ENCODE measurements around the gene TPRN.
A peak's percentile ranks its signal among the peaks of the same experiment; 100 is the strongest.

The TPRN gene

DNA sequence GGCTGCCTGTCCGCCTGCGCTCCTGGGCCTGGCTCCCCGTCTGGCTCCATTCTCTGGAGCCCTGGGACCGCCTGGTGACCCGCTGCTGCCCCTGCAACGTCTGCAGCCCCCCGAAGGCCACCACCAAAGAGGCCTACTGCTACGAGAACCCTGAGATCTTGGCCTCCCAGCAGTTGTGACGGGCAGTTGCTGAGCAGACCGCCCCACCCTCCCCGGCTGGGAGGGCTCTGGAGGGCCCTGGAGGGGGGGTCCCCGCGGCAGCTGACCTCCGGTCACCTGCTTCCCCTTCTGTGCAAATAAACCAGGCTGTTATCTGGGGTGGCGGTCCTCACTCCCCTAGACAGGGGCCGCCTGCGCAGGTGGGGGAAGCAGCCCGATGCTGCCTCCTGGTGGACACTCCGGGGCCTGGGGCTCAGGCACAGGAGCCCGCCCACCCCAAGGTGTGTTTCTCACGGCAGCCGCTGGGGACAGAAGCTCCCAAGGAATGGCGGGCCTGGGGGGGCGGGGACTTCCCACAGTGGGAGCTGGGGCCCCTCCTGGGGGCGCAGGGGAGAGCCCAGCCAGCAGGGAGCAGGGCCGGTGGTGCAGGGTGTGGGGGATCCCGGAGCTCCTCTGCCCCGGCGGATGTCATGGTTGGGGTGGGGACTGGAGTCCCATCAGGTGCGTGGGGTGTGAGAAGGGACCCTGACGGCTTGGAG is 35.8 kb upstream of the TPRN start:
- peak; percentile 44 for DNase-seq (ENCODE audit: low read depth)

DNA sequence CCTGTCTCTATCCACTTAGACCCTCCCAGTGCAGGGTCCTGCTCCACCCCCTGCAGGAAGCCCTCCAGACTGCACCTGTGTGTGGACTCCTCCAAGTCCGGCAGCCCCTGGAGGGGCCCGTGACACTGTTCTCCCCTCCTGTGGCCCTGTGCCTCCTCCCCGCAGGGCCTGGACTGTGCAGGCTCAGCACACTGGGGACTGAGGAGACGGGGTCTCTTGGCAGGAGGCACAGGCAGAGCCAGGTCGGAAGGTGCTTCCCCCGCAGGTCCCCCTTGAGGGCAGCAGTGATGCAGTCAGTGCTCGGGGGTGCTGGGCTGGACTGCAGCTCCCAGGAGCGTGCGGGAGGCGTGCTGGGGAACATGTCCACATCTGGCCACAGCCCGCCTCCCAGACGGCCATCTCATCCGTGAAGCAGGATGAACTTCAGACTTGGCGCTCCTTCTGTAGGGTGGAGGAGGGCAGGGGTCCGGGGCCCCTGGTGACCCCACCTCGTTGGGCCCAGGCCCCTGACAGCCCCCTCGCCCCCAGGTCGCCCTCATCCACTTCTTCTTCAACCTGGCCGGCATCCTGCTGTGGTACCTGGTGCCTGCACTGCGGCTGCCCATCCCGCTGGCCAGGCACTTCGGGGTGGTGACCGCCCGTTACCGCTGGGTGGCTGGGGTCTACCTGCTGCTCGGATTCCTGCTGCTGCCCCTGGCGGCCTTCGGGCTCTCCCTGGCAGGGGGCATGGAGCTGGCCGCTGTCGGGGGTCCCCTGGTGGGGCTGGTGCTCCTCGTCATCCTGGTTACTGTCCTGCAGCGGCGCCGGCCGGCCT is 35.1 kb upstream of the TPRN start:
- no peak for DNase-seq (ENCODE audit: low read depth)

DNA sequence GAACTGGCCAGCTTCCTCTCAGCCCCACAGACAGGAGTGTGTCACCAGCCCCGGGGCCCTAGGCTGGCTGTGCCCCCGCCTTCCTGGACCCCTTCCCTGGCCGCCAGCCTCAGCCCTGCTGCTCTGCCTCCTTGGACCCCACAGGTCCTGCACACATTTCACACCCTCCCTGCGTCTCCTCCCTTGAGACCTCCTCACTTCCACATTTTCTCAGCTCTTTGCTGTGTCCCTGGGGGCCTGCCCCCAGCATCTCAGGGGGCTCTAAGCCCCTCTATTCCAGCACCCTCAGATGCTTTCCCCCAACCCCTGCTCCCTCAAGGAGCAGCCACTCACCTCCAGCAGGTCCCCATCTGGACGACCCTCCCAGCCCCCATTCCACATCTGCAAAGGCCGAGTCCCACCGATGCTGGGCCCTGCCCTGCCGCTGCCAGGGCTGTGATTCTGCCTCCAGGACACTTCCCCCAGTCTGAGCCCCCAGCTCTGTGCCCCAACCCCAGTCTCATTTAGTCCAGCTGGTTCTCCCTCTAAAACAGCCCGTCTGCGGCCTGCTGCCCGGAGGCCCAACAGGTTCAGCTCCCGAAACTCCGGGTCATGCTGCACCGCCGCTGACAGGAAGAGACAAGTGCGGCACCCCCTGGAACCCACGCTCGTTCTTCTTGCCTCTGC is 34.4 kb upstream of the TPRN start:
- no peak for DNase-seq (ENCODE audit: low read depth)

DNA sequence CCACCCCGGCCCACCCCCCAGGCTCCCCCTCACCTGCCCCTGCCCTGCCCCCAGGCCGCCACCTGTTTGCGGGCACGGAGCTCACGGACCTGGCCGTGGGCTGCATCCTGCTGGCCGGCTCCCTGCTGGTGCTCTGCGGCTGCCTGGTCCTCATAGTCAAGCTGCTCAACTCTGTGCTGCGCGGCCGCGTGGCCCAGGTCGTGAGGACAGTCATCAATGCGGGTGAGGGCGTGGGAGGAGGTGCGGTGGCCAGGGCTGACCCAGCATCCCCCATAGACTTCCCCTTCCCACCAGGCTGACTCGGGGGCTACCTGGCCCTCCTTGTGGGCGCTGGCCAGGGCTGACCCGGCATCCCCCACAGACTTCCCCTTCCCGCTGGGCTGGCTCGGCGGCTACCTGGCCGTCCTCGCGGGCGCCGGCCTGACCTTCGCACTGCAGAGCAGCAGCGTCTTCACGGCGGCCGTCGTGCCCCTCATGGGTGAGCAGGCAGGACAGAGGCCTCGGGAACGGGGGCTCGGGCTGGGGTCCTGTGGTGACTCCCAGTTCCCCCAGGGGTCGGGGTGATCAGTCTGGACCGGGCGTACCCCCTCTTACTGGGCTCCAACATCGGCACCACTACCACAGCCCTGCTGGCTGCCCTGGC is 33.6 kb upstream of the TPRN start:
- no peak for DNase-seq (ENCODE audit: low read depth)

DNA sequence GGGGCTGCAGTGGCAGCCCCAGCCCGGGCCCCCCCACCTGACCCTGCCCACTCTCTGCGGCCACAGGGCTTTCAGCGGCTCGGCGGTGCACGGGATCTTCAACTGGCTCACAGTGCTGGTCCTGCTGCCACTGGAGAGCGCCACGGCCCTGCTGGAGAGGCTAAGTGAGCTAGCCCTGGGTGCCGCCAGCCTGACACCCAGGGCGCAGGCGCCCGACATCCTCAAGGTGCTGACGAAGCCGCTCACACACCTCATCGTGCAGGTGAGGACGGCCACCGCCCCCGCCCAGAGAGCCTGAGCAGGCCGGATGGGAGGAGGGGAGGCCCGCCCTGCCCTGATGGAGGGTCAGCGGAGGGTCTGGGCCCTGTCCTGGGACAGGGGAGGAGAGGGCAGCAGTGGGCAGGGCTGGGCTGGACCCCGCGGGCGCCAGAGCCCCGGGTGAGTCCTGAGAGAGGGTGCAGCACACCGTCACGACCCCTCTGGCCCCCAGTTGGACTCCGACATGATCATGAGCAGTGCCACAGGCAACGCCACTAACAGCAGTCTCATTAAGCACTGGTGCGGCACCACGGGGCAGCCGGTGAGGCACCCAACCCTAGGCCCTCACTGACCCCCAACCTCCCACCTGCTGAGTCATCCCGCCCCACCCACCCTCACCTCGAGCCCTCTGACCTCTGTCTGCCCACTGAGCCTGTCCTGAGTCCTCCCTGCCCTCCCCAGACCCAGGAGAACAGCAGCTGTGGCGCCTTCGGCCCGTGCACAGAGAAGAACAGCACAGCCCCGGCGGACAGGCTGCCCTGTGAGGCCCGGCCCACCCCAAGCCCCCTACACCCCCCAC is 32.8 kb upstream of the TPRN start:
- DNase-seq (ENCODE audit: low read depth) = no peak

DNA sequence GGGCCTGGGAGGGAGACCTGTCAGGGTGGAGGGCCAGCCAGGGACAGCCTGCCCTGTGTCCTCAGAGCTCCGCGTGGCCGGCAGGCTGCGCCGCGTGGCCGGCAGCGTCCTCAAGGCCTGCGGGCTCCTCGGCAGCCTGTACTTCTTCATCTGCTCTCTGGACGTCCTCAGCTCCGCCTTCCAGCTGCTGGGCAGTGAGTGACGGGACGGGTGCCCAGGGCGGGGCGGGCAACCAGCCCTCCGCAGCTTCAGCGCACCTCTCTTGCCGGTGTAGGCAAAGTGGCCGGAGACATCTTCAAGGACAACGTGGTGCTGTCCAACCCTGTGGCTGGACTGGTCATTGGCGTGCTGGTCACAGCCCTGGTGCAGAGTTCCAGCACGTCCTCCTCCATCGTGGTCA is 32.0 kb upstream of the TPRN start:
- DNase-seq (ENCODE audit: low read depth) = no peak

DNA sequence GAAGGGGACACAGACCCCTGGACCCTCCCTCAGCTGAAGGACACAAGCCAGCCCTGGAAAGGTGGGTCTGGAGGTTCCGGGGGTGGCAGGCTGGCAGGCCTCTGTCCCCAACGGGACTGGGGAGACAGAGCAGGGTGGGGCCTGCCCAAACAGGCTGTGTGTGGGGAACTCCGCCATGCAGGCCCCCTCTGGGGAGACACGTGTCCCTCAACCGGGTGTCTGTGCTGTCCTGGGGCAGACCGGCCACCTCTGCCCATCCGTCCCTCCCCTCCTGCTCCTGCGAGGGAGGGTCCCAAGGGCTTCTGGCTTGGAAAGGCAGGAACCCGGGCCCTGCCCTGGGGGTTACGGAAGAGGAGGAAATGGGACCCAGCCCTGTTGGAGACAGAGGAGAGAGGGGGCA is 31.6 kb upstream of the TPRN start:
- no peak for DNase-seq (ENCODE audit: low read depth)

DNA sequence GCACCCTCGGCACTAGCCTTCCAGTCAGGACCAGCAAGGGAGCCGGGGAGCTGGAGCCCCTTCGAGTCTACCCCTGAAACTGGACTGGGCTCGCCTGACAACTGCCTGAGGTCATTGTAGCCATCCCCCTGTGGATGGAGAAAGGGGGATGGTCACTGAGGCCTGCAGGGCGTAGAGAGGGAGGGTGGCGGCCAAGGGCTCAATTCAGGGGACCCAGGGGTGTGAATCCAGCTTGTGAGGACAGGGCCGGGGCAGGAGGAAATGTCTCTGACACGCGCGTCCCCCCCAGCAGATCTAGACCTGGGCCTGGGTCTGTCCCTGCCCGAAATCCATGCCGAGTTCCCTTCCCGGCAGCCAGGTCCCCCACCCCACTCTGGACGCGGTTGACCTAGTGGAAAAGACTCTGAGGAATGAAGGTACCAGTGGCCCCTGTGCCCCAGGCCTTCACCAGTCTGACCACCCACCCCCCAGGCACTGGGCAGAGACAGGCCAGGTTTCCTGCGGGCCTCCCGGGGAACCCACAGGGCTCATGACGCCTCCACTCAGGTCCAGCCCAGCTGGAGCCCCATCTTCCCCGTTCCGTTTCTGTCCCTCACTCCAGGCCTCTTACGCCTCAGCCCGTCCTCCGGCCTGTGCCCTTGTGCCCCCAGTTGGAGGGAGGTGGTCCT is 31.0 kb upstream of the TPRN start:
- DNase-seq (ENCODE audit: low read depth) = no peak

DNA sequence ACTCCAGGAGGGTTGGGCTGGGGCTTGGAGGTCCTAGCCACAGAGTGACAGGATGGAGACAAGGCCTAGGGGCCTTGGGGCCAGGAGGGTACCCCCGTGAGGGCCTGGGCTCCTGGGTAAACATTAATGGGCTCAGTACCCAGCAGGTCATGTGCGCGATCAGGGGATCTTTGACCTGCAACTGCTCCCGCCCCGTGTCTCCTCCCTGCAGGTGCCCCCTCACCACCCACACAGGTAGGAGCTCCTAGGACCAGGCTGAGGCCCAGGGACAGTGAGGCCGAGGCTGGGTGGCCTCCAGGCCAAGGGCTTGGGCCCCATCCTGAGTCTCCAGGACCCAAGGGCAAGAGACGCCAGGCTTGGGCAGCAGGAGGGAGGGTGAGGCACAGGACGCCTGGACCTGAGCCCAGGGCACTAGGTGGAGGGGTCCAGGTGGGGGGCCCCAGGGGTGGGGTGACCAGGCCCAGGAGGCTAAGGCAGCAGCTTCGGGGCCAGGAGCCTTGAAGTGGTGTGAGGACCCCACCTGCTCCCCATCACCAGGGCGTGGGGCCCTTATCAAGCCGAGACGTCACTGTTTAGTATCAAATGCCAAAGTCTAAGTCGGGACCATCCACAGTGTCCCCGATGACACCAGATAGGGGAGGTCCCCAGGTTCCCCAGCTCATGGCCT is 30.3 kb upstream of the TPRN start, which contains the start of gene SLC34A3:
TSS of gene SLC34A3 (plus strand) at position 197 of the 667 bp plus-strand sequence. CDS start 802 bp downstream, outside the sequence.
- DNase-seq (ENCODE audit: low read depth) = no peak

DNA sequence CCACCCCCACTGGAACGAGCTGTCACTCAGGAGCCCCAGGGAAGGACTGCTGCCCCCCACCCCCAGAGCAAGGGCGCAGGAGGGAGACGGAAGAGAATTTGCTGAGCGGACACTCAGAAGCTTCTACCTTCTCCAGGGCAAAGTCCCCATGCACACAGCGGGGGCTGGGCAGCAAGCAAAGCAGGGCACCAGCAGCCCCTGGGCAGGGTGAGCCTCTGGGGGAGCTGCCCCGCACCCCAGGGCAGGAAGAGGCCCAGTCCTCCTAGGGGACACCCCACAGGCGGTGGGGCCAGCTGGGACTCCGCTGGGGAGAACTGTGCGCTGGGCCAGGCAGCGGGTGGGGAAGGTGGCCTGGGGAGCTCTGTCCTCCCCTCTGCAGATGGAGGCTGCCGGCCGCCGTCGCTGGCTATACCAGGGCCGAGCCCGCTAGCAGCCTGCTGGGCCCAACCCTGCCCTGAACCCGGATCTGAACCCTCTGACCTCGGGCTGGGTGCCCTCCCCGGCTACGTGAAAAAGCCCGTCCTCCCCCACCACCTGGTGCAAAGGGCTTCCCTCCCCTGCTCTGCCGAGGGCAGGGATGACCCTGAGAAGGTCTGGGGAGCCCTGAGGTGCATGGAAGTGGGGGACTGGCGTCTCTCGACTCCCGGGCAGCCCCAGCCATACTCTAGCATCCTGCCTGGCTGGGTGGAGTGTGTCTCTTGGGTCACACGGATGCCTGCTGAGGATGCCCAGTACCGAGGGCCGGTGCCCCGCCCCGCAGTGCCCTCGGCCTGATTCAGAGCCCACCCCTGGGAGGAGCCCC is 29.6 kb upstream of the TPRN start:
- no peak for DNase-seq (ENCODE audit: low read depth)

DNA sequence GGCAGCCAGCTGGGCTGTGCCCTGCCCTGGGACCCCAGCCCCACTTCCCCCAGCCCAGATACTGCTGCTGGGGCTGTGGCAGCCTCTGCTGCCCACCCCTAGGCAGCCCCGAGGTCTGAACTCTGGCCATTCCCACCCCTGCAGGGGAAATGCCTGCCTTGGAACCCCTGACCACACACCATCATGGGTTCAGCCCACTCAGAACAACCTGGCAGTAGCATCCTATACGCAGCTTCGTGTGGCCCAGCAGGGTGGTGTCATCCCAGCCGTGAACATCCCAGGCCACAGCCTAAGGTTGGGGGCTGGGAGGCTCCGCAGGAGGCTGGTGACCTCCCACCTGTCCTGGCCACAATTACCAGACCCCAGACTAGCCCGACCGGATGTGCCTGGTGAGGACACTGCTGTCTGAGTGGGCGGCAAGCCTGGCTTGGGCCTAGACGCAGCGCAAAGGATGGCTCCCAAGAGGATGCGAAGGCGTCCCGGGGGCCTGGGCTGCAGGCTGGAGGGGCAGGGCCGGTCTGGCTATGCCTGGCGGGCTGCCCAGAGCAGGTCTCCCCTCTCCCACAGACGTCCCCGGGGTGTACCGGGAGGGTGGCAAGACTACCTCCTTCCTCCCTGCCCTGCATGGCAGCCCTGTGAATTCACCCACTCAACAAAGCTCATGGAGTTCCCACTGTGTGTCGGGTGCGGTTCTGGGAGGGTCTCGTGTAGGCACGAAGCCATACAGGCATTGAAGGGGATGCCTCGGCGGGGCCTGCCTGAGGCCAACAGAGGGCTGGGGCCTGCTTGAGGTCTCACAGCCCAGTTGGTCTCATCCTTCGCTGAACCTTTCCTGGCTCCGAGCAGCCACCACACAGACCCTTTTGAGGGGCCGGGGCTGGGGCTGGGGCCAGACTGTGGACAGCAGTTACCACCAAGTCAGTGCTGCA is 28.7 kb upstream of the TPRN start:
- no peak for DNase-seq (ENCODE audit: low read depth)

DNA sequence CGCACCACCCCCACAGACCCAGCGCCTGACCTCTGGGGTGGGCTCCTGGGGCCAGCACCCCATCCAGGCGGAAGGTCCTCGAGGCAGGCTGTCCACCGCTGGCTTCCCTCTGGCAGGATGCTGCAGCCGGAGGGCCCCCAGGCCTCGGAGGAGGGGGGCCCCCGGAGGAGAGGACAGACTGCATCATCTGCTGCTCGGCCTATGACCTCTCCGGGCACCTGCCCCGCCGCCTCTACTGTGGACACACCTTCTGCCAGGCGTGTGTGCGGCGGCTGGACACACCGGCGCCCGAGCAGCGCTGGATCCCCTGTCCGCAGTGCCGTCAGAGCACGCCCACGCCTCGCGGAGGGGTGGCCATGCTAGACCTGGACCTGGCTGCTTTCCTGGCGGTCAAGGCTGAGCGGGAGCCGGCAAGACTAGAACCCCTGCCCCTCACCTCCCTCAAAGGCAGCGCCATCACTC is 28.0 kb upstream of the TPRN start:
- DNase-seq (ENCODE audit: low read depth) = no peak

DNA sequence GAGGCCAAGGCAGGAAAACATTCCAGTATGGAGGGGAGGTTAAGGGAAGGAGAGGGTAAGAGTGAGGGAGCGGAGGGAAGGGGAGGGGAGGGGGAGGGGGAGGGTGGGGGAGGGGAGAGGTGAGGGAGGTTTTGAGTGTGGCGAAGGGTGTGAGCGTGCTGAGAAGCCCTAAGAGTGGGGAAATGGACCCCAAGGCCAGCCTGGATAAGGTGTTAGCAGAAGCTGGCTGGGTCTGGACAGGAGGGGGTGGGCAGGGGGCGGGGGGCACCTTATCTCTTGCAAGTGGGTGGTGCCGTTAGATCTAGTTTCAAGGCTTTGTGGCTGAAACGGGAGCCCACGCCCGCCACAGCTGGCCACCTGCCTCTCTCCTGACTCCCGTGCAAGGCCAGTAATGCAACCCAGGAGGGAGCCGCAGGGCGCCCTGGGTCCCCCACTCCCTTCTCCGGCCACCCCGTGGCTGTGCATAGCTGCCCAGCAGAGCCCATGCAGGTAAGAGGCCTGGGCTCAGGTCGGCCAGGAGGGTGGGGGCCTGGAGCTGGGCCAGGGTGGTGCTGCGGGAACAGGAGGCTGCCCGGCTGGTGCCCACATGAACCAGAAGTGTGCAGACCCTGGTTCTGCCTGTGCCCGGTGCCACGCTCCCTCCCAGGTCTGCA is 27.4 kb upstream of the TPRN start:
- no peak for DNase-seq (ENCODE audit: low read depth)

DNA sequence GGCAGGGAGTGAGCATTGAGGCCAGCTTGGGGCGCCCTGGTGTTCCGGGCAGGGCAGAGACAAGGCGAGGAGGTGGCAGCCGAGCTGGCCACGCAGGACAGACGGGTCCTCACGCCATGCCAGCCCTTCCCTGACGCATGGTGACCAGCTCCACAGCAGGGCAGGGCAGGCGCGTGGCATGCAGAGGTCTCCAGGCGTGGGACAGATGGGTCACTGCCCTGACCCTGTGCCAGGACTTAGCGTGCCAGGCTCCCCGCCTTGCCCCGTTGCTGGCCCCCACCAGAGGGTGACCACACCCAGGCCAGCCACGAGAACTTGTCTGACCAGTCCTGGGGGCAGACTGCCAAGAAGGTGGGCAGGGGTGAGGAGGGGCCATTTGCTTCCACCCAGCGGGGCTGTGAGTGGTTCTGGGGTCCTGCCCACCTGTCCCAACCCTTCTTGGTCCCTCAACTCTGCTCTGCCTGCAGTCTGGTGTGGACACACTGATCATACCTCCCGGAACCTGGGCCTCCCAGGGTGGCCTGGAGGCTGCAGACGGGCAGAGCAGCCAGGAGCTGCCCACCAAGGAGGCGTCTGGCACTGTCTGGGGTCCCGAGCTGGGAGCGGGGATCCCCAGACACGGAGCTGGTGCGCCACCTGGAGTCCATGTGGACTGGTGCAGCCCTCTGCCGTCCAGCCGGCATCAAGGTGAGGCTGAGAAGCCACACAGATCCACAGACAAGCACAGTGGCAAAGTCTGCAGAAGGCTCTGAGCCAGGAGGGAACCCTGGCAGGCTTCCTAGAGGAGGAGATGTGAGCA is 26.7 kb upstream of the TPRN start, which contains the start of gene RNF224:
TSS of gene RNF224 (plus strand) at position 449 of the 799 bp plus-strand sequence. CDS start 834 bp downstream, outside the sequence.
- DNase-seq (ENCODE audit: low read depth) = peak; percentile 41

DNA sequence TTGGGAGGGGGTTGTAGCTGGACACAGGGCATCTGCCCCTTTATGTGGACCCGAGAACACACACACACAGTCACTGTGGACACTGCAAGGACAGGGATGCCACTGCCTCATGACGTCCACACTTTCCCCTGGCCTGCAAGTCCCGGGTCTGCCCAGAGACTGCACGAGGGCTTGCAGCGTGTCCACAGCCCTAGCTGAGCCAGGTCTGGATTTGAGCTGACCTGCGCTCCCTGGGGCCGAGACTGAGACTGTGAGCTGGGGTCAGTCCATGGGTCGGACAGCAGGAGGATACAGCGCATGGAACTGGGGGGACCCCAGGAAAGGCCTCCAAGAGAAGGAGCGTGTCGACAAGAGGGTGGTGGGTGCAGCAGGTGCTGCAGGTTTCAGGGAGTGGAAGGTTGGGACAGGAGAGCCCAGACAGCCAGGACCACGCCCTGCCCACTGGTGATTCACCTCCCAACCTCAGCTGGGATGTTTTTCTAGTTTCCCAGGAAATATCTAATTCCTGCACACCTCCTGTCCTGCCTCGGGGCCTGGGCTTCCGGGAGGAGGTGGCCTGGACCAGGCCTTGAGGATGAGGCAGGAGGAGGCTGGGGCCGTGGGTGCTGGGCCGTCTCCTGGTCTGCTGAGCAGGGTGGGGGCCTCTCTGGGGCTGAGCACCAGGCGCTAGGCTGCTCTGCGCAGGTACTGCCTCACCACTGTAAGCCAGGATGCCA is 26.0 kb upstream of the TPRN start:
- no peak for DNase-seq (ENCODE audit: low read depth)

DNA sequence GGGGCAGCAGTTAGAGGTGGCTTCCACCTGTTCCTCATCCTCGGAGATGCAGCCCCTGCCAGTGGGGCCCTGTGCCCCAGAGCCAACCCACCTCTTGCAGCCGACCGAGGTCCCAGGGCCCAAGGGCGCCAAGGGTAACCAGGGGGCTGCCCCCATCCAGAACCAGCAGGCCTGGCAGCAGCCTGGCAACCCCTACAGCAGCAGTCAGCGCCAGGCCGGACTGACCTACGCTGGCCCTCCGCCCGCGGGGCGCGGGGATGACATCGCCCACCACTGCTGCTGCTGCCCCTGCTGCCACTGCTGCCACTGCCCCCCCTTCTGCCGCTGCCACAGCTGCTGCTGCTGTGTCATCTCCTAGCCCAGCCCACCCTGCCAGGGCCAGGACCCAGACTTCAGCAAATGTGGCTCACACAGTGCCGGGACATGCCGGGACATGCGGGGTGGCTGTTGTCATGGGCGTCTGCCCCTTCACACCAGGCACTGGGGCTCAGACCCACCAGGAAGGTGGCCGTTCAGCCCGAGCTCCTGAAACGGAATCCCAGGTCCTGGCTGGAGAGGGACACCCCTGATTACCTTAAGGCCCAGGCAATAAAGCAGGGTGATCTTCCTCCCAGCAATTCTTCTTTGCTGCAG is 25.3 kb upstream of the TPRN start:
- DNase-seq (ENCODE audit: low read depth) = no peak
